IMR-90 (cell line): ENCODE measurements around the gene STAT5B.

Source experiments
- CTCF ChIP-seq: conservative IDR thresholded peaks from 2 replicates; pipeline ENCODE4 v1.5.1; 2012; ENCODE audit warnings: mild to moderate bottlenecking, low read depth, low read length, improper control_type of control experiment
- FOS ChIP-seq: fragments of 150-350 bp; IDR thresholded peaks from 2 replicates; pipeline ENCODE4 v1.6.1; 2016; ENCODE audit warnings: low read depth, low read length
- SMC3 ChIP-seq: fragments of 150-350 bp; IDR thresholded peaks from 2 replicates; pipeline ENCODE4 v1.6.1; 2016; ENCODE audit warnings: low read depth, mild to moderate bottlenecking, antibody characterized with exemption, low read length, moderate library complexity

DNA sequence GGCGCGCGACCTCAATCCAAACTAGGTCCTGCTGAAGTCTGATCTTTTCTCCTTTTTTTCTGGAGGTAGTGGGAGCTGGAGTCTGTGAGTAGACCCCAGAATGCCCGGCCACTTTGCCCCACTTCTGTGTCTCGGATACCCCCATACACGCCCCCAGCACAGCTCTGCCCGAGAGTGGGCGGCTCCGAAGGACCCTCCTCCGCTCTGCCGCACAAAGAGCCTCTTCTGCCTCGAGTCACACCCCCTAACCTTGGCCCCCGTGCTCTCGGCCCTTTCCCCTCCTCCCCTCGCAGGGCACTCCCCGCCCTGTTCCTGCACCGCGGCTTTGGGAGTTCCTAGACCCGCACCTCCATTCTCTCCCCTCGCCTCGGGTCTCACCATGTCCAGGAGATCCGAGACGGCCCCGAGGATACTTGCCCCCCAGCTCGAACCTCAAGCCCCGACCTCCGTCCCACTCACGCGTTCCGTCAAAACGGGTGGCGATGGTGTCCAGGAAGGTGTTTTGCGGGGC, 95.7 kb downstream of the STAT5B start:
- TF ChIP-seq CTCF (no peak), SMC3 (no peak), FOS (no peak)
